ENCODE results near the gene ROBO2.

ROBO2 gene

GRCh38 chr3:77191014-77191413, 151.1 kb downstream of the ROBO2 start:
- DNase-seq = no peak

DNA sequence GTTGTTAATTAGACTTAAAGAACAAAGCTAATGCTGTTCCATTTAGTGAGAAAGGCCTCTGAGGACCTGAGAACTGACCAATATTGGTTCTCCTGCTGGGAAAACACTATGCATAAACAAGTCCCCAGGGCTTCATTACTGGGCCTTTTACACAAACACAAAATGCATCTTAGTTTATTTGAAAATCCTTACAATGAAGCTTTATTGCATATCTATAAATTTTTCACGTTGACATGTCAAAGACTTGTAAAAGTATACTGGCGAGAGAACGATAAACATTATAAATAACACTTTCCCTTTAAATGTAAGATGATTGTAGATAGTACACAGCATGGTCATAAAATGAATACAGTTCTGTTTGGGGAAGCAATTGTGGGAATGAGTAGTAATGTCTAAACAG, 151.7 kb downstream of the ROBO2 start:
- DNase-seq = no peak

DNA sequence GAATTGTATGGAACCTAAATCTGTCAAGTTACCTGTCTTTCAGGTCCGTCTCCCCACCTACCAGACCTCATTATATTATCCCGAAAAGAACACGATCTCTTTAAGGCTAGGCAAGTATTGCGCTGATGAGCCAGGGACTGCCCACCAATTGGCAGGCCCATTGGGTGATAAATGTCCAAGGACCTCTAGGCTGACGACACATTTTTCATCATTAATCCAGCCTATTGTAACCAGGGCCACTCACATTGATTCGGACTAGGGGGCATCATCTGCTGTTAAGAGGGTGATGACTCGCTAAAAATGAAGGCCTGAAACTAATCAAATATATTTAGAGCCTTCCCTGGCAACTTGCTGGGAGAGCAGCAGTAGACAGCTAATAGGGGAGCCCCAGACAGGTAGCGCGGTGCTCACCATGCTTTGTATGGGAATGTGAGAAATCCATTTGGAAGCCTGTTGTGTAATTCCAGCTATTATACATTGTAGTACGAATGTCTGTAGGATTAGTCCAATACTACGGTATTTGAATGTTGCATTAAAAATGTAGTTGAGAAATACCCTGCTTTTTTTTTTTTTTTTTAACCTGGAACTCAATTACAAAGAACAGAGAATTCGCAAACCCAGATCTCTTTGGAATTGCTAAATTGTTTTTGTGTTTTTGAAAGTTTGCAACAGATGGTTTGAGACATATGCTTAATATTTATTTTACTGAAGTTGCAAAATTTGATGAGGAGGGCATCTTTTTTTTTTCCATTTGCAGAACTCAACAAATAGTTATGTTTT, 156.1 kb downstream of the ROBO2 start:
- no peak for DNase-seq

GRCh38 chr3:77197408-77197807, 157.5 kb downstream of the ROBO2 start:
- DNase-seq = no peak

DNA sequence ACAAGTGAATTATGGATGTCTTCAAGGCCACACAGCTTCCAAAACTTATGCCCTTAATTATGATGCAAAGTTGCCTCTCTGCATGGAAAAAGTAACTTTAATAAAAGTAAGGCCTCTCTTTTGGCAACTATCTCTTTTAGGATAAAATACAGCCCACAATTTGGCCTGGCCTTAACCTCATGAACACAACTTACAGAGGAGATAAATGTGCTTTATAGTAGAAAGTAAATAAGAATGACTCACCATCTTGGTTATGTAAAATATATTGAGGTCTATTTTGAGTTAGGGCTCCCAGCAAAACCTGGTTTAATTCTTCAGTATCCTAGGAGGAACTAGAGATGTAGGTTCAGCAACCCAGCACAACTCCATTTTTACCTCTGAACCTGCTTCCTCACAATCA, 164.0 kb downstream of the ROBO2 start:
- no peak for DNase-seq

DNA sequence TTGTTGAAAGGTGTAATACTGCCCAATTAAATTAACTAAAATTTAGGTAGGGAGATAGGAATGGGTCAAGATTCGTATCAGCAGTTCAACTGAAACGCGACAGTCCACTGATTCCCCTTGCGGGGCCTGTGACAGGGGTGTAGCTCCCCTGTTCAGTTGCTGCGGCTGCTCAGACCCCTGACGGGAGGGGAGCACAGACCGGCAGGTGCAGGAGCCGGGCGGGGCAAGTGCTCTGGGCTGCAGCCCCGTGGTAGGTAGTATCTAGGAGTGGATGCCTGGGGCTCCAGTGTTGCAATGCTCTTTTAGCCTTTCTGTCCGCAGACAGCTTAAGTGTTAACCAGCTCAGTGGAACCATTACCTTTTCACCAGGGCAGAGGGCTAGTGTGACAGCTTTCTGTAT, 164.9 kb downstream of the ROBO2 start:
- DNase-seq = no peak

- no peak for DNase-seq
Observed at GRCh38 chr3:77207753-77208152, 167.9 kb downstream of the ROBO2 start.

DNA sequence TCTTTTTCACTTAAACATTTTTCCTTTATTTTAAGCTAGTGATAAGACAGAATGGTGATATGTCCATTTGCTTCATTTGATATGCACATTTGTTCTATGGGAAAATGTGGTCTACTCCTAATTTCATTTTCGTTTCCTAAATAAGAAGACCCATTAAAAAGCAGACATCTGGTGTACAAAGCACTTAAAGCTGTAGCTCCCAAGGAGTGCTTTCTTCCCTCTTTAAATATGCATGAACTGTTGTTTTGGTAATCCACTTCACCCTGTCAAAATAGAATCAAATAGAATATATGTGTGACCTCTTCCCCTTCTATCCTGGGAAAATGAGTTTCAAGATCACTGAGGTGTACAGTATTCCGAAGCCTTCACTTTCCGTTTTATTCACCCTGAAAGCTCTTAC, 182.8 kb downstream of the ROBO2 start:
- DNase-seq = no peak

GRCh38 chr3:77227567-77227966, 187.7 kb downstream of the ROBO2 start:
- DNase-seq = no peak

DNA sequence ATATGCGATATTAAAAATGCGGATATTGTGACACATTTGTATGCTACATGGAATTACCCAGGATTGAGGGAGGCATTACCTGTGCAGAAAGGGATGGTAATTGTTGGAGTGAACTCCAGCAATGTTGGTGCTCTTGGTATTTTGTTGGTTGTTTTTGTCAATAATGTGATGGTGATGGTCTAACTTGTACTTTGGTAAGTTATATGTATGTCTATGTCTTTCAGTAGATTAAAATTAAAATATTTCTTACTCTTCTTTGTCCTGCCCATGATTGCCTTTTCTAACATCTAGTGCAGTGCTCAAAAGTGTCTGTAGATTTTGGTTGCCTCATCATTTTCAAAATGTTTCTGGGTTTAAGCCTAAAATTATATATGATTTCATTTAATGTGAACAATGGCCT, 192.7 kb downstream of the ROBO2 start:
- no peak for DNase-seq

DNA sequence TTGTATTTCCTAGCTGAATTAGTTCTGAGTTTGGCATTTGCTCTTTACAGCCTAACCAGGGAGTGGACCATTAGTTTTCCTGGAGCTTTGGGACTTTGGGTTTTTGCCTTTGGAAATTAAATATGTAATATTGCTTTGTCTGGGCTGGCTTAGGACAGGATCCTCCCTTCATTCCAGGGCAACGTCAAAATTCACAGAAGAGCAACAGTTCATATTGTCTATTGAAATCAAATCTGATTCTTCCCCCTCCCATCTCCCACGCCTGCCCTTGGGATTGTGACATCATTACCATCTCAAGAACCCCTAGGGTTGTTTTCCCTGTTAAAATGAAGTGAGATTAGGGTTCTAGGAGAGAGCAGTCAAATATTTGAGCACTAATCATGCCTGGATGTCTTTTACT, 194.1 kb downstream of the ROBO2 start:
- no peak for DNase-seq

DNA sequence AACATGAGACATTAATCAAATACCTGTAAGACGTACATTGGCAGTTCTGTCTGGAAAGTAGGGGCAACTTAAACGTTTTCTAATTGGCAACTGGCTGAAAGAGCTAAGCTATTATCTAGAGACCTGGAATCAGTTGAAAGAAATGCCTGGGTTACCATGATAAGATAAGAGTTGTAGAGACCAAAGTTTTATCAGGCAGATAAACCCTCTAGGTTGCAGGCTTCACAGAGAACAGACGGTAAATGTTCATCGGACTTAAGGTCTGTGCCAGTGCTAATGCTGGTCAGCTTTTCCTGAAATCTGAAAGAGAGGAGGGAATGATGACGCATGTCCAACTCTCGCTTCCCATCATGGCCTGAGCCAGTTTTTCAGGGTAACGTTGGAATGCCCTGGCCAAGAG, 196.2 kb downstream of the ROBO2 start:
- no peak for DNase-seq

DNA sequence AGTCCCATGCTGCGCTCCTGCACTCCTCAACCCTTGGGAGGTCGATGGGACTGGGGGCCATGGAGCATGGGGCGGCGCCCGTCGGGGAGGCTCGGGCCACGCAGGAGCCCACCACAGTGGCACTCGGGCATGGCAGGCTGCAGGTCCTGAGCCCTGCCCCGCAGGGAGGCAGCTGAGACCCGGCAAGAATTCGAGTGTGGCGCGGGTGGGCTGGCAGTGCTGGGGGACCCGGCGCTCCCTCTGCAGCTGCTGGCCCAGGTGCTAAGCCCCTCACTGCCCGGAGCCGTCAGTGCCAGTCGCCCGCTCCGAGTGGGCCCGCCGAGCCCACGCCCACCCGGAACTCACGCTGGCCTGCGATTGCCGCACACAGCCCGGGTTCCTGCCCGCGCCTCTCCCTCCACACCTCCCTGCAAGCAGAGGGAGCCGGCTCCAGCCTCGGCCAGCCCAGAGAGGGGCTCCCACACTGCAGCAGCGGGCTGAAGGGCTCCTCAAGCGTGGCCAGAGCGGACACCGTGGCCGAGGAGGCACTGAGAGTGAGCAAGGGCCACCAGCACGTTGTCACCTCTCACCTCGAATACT, 200.3 kb downstream of the ROBO2 start:
- no peak for DNase-seq

DNA sequence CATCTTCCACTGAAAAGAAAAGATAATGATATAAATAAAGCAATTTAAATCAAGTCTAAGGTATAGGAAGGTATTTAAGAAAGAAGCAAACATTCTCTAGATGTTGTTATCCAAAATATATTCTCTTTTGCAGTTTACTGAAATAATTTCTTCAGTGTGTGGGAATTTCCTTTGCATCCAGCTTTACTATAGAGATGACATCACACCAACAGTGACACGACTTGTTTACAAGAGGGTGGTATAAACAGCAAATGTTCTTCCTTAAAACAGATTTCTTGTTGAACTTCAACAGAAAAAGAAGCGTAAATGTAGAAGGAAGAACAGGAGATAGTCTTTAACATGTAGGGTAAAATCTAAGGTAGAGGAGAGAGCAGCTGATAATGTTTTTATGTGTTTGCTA, 202.5 kb downstream of the ROBO2 start:
- no peak for DNase-seq

GRCh38 chr3:77244981-77245380, 205.1 kb downstream of the ROBO2 start:
- no peak for DNase-seq

- no peak for DNase-seq
Observed at GRCh38 chr3:77247061-77247460, 207.2 kb downstream of the ROBO2 start.

DNA sequence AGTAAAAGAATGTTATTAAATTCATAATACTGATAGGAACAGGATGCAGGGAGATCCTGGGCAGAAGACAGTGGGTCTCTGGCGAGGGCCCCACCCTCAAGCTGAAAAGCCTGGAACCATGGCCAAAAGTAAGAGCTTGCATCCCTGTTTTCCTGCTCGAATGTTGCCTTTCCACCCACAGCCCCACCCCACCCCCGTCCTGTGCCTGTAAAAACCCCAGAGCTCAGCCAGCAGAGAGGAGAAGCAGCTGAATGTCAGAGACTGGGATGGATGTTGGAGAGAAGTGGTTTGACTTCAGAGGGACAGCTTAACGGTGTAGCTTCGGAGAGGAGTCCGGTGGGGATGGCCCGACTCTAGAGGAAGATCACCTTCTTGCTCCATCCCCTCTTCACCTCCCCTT, 207.9 kb downstream of the ROBO2 start:
- DNase-seq = no peak

GRCh38 chr3:77248420-77248819, 208.5 kb downstream of the ROBO2 start:
- no peak for DNase-seq

GRCh38 chr3:77251136-77251535, 211.2 kb downstream of the ROBO2 start:
- DNase-seq = no peak

DNA sequence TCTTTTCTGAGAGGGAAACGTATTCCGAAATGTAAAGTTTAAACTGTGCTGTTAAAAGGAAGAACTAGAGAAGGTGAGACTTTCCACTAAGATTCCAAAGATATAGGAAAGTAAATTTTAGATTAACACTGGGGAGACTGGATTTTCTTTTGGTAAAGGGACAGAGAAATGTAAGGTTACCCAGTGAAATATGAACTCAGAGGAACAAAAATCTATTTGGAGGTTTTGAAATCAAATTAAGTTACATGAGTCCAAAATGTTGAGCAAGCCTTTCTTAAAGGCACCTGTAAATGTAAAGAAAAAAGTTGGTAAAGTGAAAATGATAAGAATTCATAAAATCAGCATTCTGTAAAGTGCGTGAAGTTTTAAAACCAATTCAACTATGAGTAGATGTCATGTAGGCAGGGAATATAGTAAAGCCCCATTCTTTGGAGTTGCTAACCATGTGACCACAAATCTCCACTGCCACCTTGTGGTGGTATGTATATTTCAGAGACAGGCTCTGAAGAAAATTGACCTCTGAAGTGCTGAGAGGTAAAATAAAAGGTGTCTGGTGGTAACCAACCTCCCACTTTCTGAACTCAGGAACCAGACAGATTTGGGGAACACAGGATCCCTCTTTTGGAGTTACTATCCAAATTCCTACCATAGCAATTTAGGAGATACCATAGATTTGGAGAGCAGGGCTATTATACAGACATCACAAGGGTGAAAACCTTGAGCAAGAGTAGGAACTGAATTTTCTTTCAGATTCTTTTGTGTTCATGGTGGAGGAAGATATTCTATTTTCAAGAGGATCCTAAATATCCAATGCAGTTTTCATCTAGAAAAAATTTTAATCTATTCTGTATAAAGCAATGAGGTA, 215.3 kb downstream of the ROBO2 start:
- DNase-seq = peak; percentile 17

DNA sequence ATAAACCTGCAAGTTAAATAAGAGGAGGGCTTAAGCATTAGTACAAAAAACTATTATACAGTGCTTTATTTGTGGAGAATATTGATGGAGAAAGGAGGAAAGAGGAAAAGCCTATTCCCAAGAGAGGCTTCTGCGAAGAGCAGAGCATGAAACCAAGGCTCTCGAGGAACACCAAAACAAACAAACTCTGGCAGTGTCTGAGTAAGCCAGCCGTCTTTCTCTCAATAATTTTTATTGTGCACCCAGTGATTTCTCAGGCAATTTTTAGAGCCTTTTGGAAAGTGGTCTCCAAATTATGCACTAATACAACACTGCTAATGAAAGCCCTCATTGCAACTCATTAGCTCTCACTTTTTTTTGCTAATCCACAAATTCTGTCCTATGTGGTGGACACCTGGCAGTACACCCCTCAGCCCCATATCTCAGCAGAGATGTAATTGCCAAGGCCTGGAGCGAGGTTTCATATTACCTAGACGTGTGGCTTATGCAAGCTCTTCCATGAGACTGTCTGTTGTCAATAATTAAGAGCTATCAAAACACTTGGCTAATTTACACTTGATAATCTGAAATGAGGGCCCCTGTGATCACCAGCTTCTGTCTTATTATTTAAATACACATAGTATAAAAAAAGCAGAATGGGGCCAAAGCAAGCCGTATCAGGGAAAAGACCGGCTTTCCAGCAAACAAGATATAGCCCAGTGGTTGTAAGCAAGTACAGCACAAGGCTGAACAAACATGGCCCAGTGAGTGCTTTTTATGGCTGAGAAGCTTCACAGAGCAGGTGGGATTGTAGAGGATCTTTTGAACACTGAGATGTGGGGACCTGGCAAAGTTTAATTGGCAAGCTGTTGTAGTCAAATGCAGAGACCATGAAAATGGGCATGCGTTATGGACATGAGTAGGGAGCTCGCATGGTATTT, 216.9 kb downstream of the ROBO2 start:
- no peak for DNase-seq

DNA sequence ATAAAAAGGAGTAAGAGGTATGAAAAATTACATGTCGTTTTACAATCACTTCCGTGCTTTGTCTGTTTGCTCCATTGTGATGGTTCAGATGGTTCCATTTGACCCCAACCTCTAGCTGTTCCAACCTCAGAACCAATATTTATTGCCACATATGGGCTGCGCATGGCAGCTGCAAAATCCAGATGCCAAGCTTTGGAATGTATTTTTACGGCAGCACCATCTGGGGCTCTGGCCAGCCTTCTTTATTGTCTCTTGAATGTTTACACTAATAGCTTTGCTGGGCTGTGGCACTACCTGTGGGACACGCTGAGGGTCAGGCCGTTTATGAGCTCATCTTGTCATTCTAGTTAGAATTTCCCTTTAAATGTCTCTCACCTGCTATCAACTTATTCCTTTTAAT, 219.8 kb downstream of the ROBO2 start:
- DNase-seq = no peak

GRCh38 chr3:77262361-77262760, 222.5 kb downstream of the ROBO2 start:
- DNase-seq = no peak

Data from KG1 (cell line).